AML-193 (cell line): ENCODE results near the gene HRH2.

Source experiments
- DNase-seq, 2 experiments: peaks; one replicate each; lab custom pipeline; 2025; lab: John Stamatoyannopoulos, UW

Gene HRH2

GRCh38 chr5:175692996-175693710 is 35.3 kb downstream of the HRH2 start:
- no peak for DNase-seq

GRCh38 chr5:175693741-175694140 is 35.9 kb downstream of the HRH2 start:
- no peak for DNase-seq

GRCh38 chr5:175694371-175695160 is 36.7 kb downstream of the HRH2 start:
- DNase-seq: peak; percentile 9 to 37

- no peak for DNase-seq
These were observed 37.6 kb downstream of the HRH2 start for GRCh38 chr5:175695161-175696126.

- peak; percentile 86 to 95 for DNase-seq
These were observed 38.4 kb downstream of the HRH2 start for GRCh38 chr5:175696139-175696854.

GRCh38 chr5:175696855-175697198 is 39.0 kb downstream of the HRH2 start:
- no peak for DNase-seq

- DNase-seq: no peak
These were observed 40.0 kb downstream of the HRH2 start for GRCh38 chr5:175697846-175698245.

- DNase-seq: no peak
These were observed 40.7 kb downstream of the HRH2 start for GRCh38 chr5:175698401-175699115.

GRCh38 chr5:175700991-175701390 is 43.1 kb downstream of the HRH2 start:
- DNase-seq: no peak

GRCh38 chr5:175701797-175702196 is 43.9 kb downstream of the HRH2 start:
- DNase-seq: no peak

GRCh38 chr5:175706499-175706898 is 48.6 kb downstream of the HRH2 start:
- no peak for DNase-seq

GRCh38 chr5:175707751-175708375 is 50.0 kb downstream of the HRH2 start:
- no peak for DNase-seq

- no peak for DNase-seq
These were observed 51.5 kb downstream of the HRH2 start for GRCh38 chr5:175709276-175709781.

- DNase-seq: no peak
These were observed 52.5 kb downstream of the HRH2 start for GRCh38 chr5:175710326-175710725.

- DNase-seq: no peak
These were observed 53.2 kb downstream of the HRH2 start for GRCh38 chr5:175711031-175711430.

- DNase-seq: no peak
These were observed 53.8 kb downstream of the HRH2 start for GRCh38 chr5:175711472-175712312.

GRCh38 chr5:175712313-175712680 is 54.4 kb downstream of the HRH2 start:
- DNase-seq: no peak

GRCh38 chr5:175712681-175713085 is 54.8 kb downstream of the HRH2 start:
- DNase-seq: no peak

GRCh38 chr5:175713930-175714329 is 56.1 kb downstream of the HRH2 start:
- DNase-seq: no peak
